AG10803 (cell line): ENCODE results near the gene AKNA.

Experiments
- DNase-seq: peaks from one replicate; pipeline ENCODE4 v3.0.0; 2010; ENCODE audit warnings: low read depth
- H3K4me3 ChIP-seq: 2 replicates; pipeline ENCODE4 v1.5.1; 2011; ENCODE audit warnings: mild to moderate bottlenecking, low read length, control low read depth
- TF ChIP-seq, protein P1 (sequence below): conservative IDR thresholded peaks from 2 replicates; pipeline ENCODE4 v1.5.1; 2011; ENCODE audit warnings: mild to moderate bottlenecking, low read length, control low read depth, inconsistent platforms

The AKNA gene

GRCh38 chr9:114397219-114397847, 9.6 kb upstream of the AKNA start:
- TF ChIP-seq, protein P1, sequence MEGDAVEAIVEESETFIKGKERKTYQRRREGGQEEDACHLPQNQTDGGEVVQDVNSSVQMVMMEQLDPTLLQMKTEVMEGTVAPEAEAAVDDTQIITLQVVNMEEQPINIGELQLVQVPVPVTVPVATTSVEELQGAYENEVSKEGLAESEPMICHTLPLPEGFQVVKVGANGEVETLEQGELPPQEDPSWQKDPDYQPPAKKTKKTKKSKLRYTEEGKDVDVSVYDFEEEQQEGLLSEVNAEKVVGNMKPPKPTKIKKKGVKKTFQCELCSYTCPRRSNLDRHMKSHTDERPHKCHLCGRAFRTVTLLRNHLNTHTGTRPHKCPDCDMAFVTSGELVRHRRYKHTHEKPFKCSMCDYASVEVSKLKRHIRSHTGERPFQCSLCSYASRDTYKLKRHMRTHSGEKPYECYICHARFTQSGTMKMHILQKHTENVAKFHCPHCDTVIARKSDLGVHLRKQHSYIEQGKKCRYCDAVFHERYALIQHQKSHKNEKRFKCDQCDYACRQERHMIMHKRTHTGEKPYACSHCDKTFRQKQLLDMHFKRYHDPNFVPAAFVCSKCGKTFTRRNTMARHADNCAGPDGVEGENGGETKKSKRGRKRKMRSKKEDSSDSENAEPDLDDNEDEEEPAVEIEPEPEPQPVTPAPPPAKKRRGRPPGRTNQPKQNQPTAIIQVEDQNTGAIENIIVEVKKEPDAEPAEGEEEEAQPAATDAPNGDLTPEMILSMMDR: no peak
- H3K4me3 ChIP-seq: peak overlapping the region; percentile 93
- DNase-seq: no peak

DNA sequence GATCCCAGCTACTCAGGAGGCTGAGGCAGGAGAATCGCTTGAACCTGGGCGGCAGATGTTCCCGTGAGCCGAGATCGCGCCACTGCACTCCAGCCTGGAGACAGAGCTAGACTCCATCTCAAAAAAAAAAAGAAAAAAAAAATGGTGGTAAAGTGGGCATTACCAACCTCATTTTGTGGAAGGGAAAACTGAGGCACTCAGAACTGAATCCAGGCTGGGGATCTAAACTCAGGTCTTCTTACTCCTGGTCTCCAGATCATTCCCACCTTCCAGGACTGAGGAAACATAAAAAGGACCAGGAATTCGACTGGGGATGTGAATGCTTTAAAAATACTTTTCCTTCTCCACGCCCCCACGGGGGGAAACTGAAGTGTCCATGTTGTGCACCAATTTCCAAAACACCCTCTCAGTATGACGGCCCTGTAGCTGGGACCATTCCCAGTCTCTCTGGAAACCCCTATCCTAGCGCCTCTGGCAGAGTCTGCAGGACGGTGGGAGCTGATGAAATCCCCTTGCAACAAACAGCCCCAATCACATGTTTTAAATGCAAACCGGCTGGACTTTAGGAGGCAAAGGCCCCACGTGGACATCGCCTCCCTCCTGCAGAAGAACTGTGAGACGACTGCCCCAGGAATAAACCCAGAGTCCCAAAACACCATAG, 8.9 kb upstream of the AKNA start:
- peak; percentile 97 for DNase-seq
- TF ChIP-seq, protein P1: no peak
- peak overlapping the region; percentile 93 for H3K4me3 ChIP-seq

DNA sequence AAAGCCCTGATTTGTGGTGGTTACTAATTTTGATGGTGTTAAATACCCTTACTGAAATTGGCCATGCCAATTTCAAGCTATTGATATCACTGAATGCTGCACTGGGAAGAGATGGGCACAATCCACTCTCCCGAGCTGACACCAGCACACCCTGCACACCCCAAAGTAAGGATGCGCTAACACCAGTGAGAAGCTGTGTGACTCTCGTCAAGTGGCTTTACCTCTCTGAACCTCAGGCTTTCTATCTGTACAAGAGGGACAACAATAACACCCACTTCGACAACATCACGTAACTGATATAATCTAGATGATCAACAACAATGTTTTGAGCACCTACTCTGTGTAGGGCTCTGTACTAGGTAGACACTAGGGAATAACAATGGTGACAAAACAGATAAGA, 8.0 kb upstream of the AKNA start:
- no peak for DNase-seq
- H3K4me3 ChIP-seq: no peak overlapping the region; the same call in 1 of the 2 replicates
- TF ChIP-seq, protein P1: no peak

DNA sequence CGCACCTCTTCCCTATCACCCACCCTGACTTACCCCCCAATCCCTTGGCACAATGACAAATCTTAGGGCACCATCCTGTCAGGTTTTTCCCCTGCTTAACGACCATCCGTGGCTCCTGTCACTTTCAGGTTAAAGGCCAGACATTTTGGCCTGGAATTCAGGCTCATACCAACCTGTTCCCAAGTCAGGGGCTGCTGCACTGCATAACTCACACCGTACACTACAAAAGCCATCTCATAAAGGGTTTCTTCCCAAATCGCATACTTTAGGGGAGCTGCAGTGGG, 7.5 kb upstream of the AKNA start:
- no peak for DNase-seq
- H3K4me3 ChIP-seq: peak overlapping the region; percentile 5
- TF ChIP-seq, protein P1: no peak

- peak; percentile 35 for DNase-seq
- peak overlapping the region; percentile 5 for H3K4me3 ChIP-seq
- TF ChIP-seq, protein P1: no peak
Measured at GRCh38 chr9:114394523-114395333, 6.9 kb upstream of the AKNA start.

- DNase-seq: no peak
- TF ChIP-seq, protein P1: no peak
- H3K4me3 ChIP-seq: no peak overlapping the region
Measured at GRCh38 chr9:114392749-114393112, 4.9 kb upstream of the AKNA start.

DNA sequence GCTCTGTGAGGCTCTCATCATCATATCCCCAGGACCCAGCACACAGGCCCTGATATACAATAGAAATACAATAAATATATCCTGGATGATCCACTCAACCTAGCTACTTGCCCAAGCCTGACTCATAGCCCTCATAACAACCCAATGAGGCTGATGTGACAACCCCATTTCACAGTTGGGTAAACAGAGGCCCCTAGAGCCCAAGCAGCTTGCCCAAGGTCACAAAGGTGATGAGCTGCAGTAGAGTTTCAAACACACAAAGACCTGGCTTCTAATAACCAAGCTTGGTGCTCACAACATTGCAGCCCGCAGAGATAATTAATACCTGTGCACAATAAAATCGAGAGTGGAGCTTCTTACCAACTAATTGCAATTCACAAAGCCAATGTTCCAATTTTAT, 3.2 kb upstream of the AKNA start:
- no peak overlapping the region for H3K4me3 ChIP-seq
- TF ChIP-seq, protein P1: no peak
- DNase-seq: no peak
